ENCODE results near the gene PPP1R12B.
"Not testable (repeated sequence)": the region's sequence is repeated elsewhere in the genome, so short reads cannot be mapped to it uniquely, and the experiment has no call there.

The PPP1R12B gene

GRCh38 chr1:202438393-202439174 is 90.1 kb downstream of the PPP1R12B start:
- Histone ChIP-seq H3K27me3 (ENCODE audit: control insufficient read depth, insufficient read depth, low read length) (no peaks in the 10 kb centered on the region), H2AFZ (no peak overlapping the region), H3K27ac (no peak overlapping the region), H3K4me1 (no peaks in the 10 kb centered on the region), H3K79me2 (no peaks in the 10 kb centered on the region), H3K4me2 (ENCODE audit: low read length) (no peak overlapping the region), H3K4me3 (ENCODE audit: low read depth, low read length) (no peak overlapping the region), H3K36me3 (ENCODE audit: control insufficient read depth, insufficient read depth, low read length) (no peaks in the 10 kb centered on the region), H3K9me3 (ENCODE audit: control insufficient read depth, low read length) (no peaks in the 10 kb centered on the region), H3K9ac (no peak overlapping the region)
- no peak for TF ChIP-seq CTCF (IDR thresholded peaks at IDR 0.05)

GRCh38 chr1:202439308-202439707 is 90.8 kb downstream of the PPP1R12B start:
- Histone ChIP-seq H3K4me3 (ENCODE audit: low read depth, low read length) (no peak overlapping the region), H2AFZ (no peak overlapping the region), H3K79me2 (no peaks in the 10 kb centered on the region), H3K27ac (no peak overlapping the region), H3K9ac (no peak overlapping the region), H3K9me3 (ENCODE audit: control insufficient read depth, low read length) (no peaks in the 10 kb centered on the region), H3K36me3 (ENCODE audit: control insufficient read depth, insufficient read depth, low read length) (no peaks in the 10 kb centered on the region), H3K4me1 (no peaks in the 10 kb centered on the region), H3K4me2 (ENCODE audit: low read length) (no peak overlapping the region), H3K27me3 (ENCODE audit: control insufficient read depth, insufficient read depth, low read length) (no peaks in the 10 kb centered on the region)
- TF ChIP-seq CTCF (IDR thresholded peaks at IDR 0.05), result no peak

GRCh38 chr1:202448140-202448539 is 99.6 kb downstream of the PPP1R12B start:
- not testable (repeated sequence) for H3K27me3 ChIP-seq (ENCODE audit: control insufficient read depth, insufficient read depth, low read length); H3K4me2 ChIP-seq (ENCODE audit: low read length); H3K9ac ChIP-seq; H2AFZ ChIP-seq; H3K9me3 ChIP-seq (ENCODE audit: control insufficient read depth, low read length); H3K79me2 ChIP-seq; H3K4me3 ChIP-seq (ENCODE audit: low read depth, low read length); H3K27ac ChIP-seq; H3K4me1 ChIP-seq; H3K36me3 ChIP-seq (ENCODE audit: control insufficient read depth, insufficient read depth, low read length)

- H3K4me3 ChIP-seq (ENCODE audit: low read depth, low read length), result not testable (repeated sequence)
Measured at GRCh38 chr1:202451641-202452040, 103.1 kb downstream of the PPP1R12B start.

GRCh38 chr1:202452508-202452907 is 104.0 kb downstream of the PPP1R12B start:
- Histone ChIP-seq H3K4me1 (no peaks in the 10 kb centered on the region), H3K9me3 (ENCODE audit: control insufficient read depth, low read length) (no peaks in the 10 kb centered on the region), H3K27me3 (ENCODE audit: control insufficient read depth, insufficient read depth, low read length) (no peaks in the 10 kb centered on the region), H2AFZ (no peak overlapping the region), H3K36me3 (ENCODE audit: control insufficient read depth, insufficient read depth, low read length) (no peaks in the 10 kb centered on the region), H3K27ac (no peak overlapping the region), H3K4me3 (ENCODE audit: low read depth, low read length) (no peak overlapping the region), H3K9ac (no peak overlapping the region), H3K79me2 (no peaks in the 10 kb centered on the region), H3K4me2 (ENCODE audit: low read length) (no peak overlapping the region)
- TF ChIP-seq CTCF (IDR thresholded peaks at IDR 0.05), result no peak

More at GRCh38 chr1:202451641-202452040, 103.1 kb downstream of the PPP1R12B start:
- H3K79me2 ChIP-seq; H2AFZ ChIP-seq; H3K9ac ChIP-seq; H3K36me3 ChIP-seq (ENCODE audit: control insufficient read depth, insufficient read depth, low read length); H3K9me3 ChIP-seq (ENCODE audit: control insufficient read depth, low read length); H3K27ac ChIP-seq; H3K4me1 ChIP-seq; H3K27me3 ChIP-seq (ENCODE audit: control insufficient read depth, insufficient read depth, low read length); H3K4me2 ChIP-seq (ENCODE audit: low read length): not testable (repeated sequence)

- not testable (repeated sequence) for H3K9me3 ChIP-seq (ENCODE audit: control insufficient read depth, low read length); H3K4me1 ChIP-seq; H3K36me3 ChIP-seq (ENCODE audit: control insufficient read depth, insufficient read depth, low read length); H3K4me2 ChIP-seq (ENCODE audit: low read length); H2AFZ ChIP-seq; H3K4me3 ChIP-seq (ENCODE audit: low read depth, low read length); H3K9ac ChIP-seq; H3K27me3 ChIP-seq (ENCODE audit: control insufficient read depth, insufficient read depth, low read length); H3K27ac ChIP-seq; H3K79me2 ChIP-seq
Measured at GRCh38 chr1:202456372-202457169, 108.1 kb downstream of the PPP1R12B start.

GRCh38 chr1:202458651-202459050 is 110.2 kb downstream of the PPP1R12B start:
- H3K4me1 ChIP-seq; H3K36me3 ChIP-seq (ENCODE audit: control insufficient read depth, insufficient read depth, low read length); H3K79me2 ChIP-seq; H3K4me3 ChIP-seq (ENCODE audit: low read depth, low read length); H3K27ac ChIP-seq; H3K27me3 ChIP-seq (ENCODE audit: control insufficient read depth, insufficient read depth, low read length); H3K9ac ChIP-seq; H2AFZ ChIP-seq; H3K9me3 ChIP-seq (ENCODE audit: control insufficient read depth, low read length); H3K4me2 ChIP-seq (ENCODE audit: low read length): not testable (repeated sequence)

- H3K27me3 ChIP-seq (ENCODE audit: control insufficient read depth, insufficient read depth, low read length); H2AFZ ChIP-seq; H3K79me2 ChIP-seq; H3K27ac ChIP-seq; H3K4me3 ChIP-seq (ENCODE audit: low read depth, low read length); H3K4me2 ChIP-seq (ENCODE audit: low read length); H3K4me1 ChIP-seq; H3K9me3 ChIP-seq (ENCODE audit: control insufficient read depth, low read length); H3K36me3 ChIP-seq (ENCODE audit: control insufficient read depth, insufficient read depth, low read length); H3K9ac ChIP-seq: not testable (repeated sequence)
Measured at GRCh38 chr1:202459470-202460142, 111.1 kb downstream of the PPP1R12B start.

Data from parathyroid adenoma (tissue), 2 donors.